Measurements from ENCODE around the gene MAP2K5.

Gene MAP2K5

DNA sequence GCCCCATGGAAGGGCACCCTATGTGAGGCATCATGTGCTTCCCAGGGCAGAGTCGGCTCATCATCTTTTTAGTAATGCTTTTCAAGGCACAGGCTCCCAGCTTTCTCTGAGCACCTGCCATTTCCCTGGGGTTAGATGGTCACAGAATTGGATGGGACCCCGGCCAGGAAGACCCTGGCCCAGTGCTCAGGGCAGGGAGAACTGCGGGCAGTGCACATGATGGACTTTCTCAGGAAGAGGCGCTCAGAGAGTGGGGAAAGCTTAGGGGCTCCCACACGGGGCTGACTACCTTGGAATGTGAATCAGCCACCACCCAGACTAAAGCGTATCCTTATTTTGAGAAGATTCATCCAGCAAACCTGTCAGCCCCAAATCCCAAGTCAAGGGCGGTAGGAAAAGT, 266.3 kb downstream of the MAP2K5 start:
- TF ChIP-seq, protein P1, sequence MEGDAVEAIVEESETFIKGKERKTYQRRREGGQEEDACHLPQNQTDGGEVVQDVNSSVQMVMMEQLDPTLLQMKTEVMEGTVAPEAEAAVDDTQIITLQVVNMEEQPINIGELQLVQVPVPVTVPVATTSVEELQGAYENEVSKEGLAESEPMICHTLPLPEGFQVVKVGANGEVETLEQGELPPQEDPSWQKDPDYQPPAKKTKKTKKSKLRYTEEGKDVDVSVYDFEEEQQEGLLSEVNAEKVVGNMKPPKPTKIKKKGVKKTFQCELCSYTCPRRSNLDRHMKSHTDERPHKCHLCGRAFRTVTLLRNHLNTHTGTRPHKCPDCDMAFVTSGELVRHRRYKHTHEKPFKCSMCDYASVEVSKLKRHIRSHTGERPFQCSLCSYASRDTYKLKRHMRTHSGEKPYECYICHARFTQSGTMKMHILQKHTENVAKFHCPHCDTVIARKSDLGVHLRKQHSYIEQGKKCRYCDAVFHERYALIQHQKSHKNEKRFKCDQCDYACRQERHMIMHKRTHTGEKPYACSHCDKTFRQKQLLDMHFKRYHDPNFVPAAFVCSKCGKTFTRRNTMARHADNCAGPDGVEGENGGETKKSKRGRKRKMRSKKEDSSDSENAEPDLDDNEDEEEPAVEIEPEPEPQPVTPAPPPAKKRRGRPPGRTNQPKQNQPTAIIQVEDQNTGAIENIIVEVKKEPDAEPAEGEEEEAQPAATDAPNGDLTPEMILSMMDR (IDR thresholded peaks at IDR 0.05; ENCODE audit: extremely low read depth, insufficient read depth, missing control alignments), result no peak
- no peak for DNase-seq (ENCODE audit: low spot score)
- in situ Hi-C loops (cut with MboI; ENCODE audit: low pct_unique_long_range_greater_than_20kb, low sequenced_read_pairs, unreplicated experiment), result no loop called here

DNA sequence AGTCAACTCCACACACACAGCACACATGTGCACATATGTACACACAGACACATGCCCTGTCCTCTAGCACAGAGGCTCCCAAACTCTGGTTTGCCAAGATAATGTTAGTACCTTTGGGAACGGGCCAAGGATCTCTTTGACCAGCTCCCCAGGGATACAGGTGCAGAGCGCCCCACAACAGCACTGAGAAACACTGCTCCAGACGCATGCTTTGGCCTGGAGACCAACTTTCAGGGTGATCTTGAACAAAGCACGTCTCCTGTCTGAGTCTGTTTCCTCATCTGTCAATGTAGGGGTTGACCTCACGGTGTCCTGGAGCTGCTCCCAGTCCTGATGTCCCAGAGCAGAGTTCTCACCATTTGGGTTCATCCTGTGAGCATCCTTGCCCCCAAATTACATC, 266.9 kb downstream of the MAP2K5 start:
- DNase-seq (ENCODE audit: low spot score), result no peak
- in situ Hi-C loops (cut with MboI; ENCODE audit: low pct_unique_long_range_greater_than_20kb, low sequenced_read_pairs, unreplicated experiment), result no loop called here
- TF ChIP-seq, protein P1 (IDR thresholded peaks at IDR 0.05; ENCODE audit: extremely low read depth, insufficient read depth, missing control alignments), result no peak

DNA sequence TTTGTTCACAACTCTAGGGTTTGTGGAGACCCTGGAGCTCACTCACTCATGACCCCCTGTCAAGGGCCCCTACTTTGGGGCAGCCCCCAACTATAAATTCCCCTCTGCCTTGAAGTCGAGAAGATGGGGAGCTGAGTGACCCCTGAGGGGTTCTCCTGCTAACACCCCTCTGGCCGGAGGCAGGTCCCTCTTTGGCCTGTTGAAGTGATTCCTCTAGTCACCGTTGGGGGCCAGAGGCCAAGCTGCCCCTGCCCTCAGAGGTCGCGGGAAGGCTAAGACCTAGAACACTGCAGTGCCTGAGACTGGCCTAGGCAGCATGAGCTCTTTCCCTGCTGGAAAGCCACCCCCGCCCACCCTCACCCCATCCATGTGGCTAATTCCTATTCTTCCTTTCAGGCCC, 267.4 kb downstream of the MAP2K5 start:
- in situ Hi-C loops (cut with MboI; ENCODE audit: low pct_unique_long_range_greater_than_20kb, low sequenced_read_pairs, unreplicated experiment), result no loop called here
- TF ChIP-seq, protein P1 (IDR thresholded peaks at IDR 0.05; ENCODE audit: extremely low read depth, insufficient read depth, missing control alignments), result no peak
- no peak for DNase-seq (ENCODE audit: low spot score)

DNA sequence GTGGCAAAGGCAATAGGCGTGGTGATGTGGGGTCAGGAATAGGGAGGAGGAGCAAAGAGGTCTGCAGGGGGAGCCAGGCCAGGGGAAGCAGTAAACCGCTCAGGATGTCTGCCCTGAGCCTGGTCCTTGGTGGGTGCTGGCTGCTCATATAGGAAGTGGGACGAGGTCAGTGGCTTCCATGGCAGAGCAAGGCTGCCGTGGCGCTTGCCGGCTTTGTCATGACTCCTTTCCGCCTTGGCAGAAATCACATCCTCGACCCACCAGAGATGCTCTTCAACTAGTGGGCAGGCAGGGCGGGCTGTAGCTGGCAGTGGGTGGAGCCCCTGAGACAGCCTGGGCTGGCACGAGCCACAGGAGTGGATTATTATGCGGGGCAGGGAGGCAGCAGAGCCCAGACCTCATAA, 269.7 kb downstream of the MAP2K5 start:
- no peak for DNase-seq (ENCODE audit: low spot score)
- in situ Hi-C loops (cut with MboI; ENCODE audit: low pct_unique_long_range_greater_than_20kb, low sequenced_read_pairs, unreplicated experiment), result no loop called here
- TF ChIP-seq, protein P1 (IDR thresholded peaks at IDR 0.05; ENCODE audit: extremely low read depth, insufficient read depth, missing control alignments), result no peak

DNA sequence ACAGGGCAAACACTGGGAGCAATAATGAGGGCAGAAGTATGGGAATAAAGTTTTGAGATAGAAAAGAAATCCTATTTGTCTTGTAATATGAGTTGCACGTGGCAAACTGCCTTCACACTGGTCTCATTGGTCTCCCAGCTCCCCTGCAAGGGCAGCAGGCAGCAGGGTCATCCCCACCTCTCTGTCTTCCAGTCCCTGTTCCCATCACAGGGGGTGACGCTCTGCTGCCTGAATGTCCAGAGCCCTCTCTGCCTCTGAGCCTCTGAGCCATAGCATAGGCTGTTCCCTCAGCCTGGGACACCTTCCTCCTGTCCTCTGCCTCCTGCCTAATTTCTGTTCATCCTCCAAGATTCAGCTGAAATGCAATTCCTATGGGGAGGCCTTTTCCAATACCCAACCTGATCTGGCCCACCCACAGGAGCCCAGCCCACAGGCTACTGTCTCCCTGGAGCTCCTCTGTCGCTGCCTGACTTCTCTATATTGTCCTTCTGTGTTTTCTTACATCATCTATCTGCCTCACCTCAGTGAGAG, 270.7 kb downstream of the MAP2K5 start:
- no peak for DNase-seq (ENCODE audit: low spot score)
- TF ChIP-seq, protein P1 (IDR thresholded peaks at IDR 0.05; ENCODE audit: extremely low read depth, insufficient read depth, missing control alignments), result no peak
- in situ Hi-C loops (cut with MboI; ENCODE audit: low pct_unique_long_range_greater_than_20kb, low sequenced_read_pairs, unreplicated experiment), result no loop called here

DNA sequence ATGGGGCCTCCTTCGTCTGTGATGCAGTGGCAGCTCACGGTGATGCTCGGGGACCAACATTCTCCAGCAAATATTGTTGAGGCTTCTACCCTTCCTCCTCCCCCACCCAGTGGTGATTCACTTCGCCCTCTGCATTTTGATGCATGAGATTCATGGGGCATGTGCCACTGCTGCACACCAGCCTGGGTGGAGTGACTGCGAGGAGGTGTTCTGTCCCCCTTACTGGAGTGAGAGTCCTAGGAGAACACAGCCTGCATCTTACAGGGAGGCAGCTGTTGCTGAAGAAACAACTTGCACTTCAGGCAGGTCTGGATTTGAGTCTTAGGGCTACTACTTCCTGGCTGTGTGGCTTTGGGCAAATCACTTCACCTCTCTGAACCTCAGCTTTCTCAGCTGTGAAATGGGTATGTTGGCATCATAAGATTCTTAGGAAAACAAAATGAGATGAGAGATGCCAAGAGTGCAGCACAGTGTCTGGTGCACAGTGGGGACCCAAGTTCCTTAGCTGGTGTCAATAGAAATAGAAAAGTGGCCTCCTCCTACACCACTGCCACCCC, 272.6 kb downstream of the MAP2K5 start:
- TF ChIP-seq, protein P1 (IDR thresholded peaks at IDR 0.05; ENCODE audit: extremely low read depth, insufficient read depth, missing control alignments), result no peak
- DNase-seq (ENCODE audit: low spot score), result no peak
- in situ Hi-C loops (cut with MboI; ENCODE audit: low pct_unique_long_range_greater_than_20kb, low sequenced_read_pairs, unreplicated experiment), result no loop called here

All from GM13977 (cell line).